Fibroblast of skin of left quadriceps (primary cell): ENCODE measurements around the gene ZFTA.
"Not testable (repeated sequence)": the region's sequence is repeated elsewhere in the genome, so short reads cannot be mapped to it uniquely, and the experiment has no call there.

Experiments
- DNase-seq, 2 experiments: peaks; one replicate each; pipeline ENCODE4 v3.0.0-alpha.2; 2013; ENCODE audit warnings: low read depth in 2 of 2

Gene ZFTA

GRCh38 chr11:63768237-63769041, at the start of gene ZFTA:
Gene ZFTA (minus strand): TSS chr11:63768775. CDS start chr11:63768622, 153 bp downstream.
- no peak for DNase-seq

- DNase-seq = no peak
Measured at GRCh38 chr11:63817758-63818498, 49.4 kb upstream of the ZFTA start.

GRCh38 chr11:63816732-63817131, 48.2 kb upstream of the ZFTA start:
- no peak for DNase-seq

GRCh38 chr11:63816166-63816565, 47.6 kb upstream of the ZFTA start:
- DNase-seq = no peak

GRCh38 chr11:63814383-63814736, 45.8 kb upstream of the ZFTA start:
- no peak for DNase-seq

- DNase-seq = no peak
Measured at GRCh38 chr11:63813563-63814382, 45.2 kb upstream of the ZFTA start.

GRCh38 chr11:63813035-63813562, 44.5 kb upstream of the ZFTA start, which contains the start of gene SPINDOC:
Gene SPINDOC (plus strand): TSS chr11:63813456. CDS start chr11:63813687, 231 bp downstream.
- peak; percentile 31 to 42 for DNase-seq

- DNase-seq = no peak
Measured at GRCh38 chr11:63811522-63811921, 42.9 kb upstream of the ZFTA start.

- not testable (repeated sequence) for DNase-seq
Measured at GRCh38 chr11:63810383-63810782, 41.8 kb upstream of the ZFTA start.

- no peak for DNase-seq
Measured at GRCh38 chr11:63805844-63806415, 37.4 kb upstream of the ZFTA start.

GRCh38 chr11:63804259-63804658, 35.7 kb upstream of the ZFTA start:
- no peak for DNase-seq

GRCh38 chr11:63802637-63803414, 34.3 kb upstream of the ZFTA start:
- DNase-seq = no peak

- no peak for DNase-seq
Measured at GRCh38 chr11:63800921-63801320, 32.3 kb upstream of the ZFTA start.

GRCh38 chr11:63795066-63795465, 26.5 kb upstream of the ZFTA start:
- no peak for DNase-seq

- no peak for DNase-seq
Measured at GRCh38 chr11:63793161-63793560, 24.6 kb upstream of the ZFTA start.

- no peak for DNase-seq
Measured at GRCh38 chr11:63791495-63792167, 23.1 kb upstream of the ZFTA start.

- DNase-seq = no peak
Measured at GRCh38 chr11:63785823-63786222, 17.2 kb upstream of the ZFTA start.

GRCh38 chr11:63783925-63784592, 15.5 kb upstream of the ZFTA start:
- no peak for DNase-seq

- no peak for DNase-seq
Measured at GRCh38 chr11:63782749-63783148, 14.2 kb upstream of the ZFTA start.

- DNase-seq = no peak
Measured at GRCh38 chr11:63779039-63779438, 10.5 kb upstream of the ZFTA start.
